ENCODE measurements around the gene TMBIM1. TPM values are rescaled to one million over a fixed set of nuclear protein-coding genes. Genes with fewer than 3 reads are reported as not detected.

The TMBIM1 gene
- polyA plus RNA-seq, 3 donors: 101 to 139 (median 129) TPM

DNA sequence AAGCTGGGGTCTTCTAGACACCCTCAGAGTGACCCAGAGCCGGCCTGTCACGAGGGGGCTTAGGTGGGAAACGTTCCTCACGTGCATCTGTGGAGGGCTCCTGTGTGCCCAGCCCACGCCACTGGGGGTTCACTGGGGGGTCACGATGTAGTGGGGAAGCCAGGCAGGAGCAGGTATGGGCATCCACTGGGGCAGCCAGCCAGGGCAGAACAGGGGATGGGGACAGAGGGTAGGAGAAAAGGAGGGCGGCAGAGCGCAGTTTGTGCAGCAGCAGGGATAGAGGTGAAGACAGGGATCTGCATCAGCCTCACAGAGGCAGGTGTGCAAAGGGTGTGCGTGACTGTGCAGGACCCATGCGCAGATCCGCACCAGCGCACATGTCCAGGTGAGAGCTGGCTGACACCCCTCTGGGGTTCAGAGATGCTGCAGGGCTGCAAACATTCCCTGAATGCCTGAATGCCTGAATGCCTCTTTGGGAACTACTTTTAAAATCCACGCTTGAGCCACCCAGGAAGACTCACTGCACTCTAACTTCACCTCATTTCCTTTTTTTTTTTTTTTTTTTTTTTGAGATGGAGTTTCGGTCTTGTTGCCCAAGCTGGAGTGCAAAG lies 11.9 kb downstream of the TMBIM1 start:
- intact Hi-C loops (cut with micrococcal nuclease): no loop called here
- H3K27me3 ChIP-seq (ENCODE audit: control insufficient read depth in 2 of 2, insufficient read depth in 2 of 2, low read length in 2 of 2): no peaks in the 10 kb centered on the region
- Mint-ChIP-seq H3K27ac (peak overlapping the region in 5 of 7 donors; percentile 2 to 77 (median 46)), H3K4me3 (no peak overlapping the region), H3K36me3 (peaks cover 74 to 100% of the 10 kb centered on the region in 2 donors), H3K9me3 (peaks cover 0 to 1% (median 0%) of the 10 kb centered on the region in 7 donors), H3K27me3 (ENCODE audit: low read depth in 3 of 3) (peaks cover 0 to 1% (median 0%) of the 10 kb centered on the region in 3 donors), H3K4me1 (peaks cover 25% of the 10 kb centered on the region)
- H3K4me1 ChIP-seq (ENCODE audit: control insufficient read depth in 1 of 2, insufficient read depth in 2 of 2, low read length in 2 of 2): peaks cover 17 to 27% of the 10 kb centered on the region in 2 donors
- no peak overlapping the region for H2AFZ ChIP-seq (ENCODE audit: insufficient read depth, low read depth, low read length, poor library complexity, severe bottlenecking)
- H3K27ac ChIP-seq (ENCODE audit: low read depth in 1 of 2, low read length in 2 of 2): no peak overlapping the region
- H4K20me1 ChIP-seq (ENCODE audit: insufficient read depth, low read length): peaks cover 100% of the 10 kb centered on the region
- no peak overlapping the region for H3K4me2 ChIP-seq (replicated peaks; ENCODE audit: extremely low read depth, low read length, poor library complexity, severe bottlenecking)
- 100% methylated on average over 12 of the region's 14 CpGs for WGBS (ENCODE audit: insufficient coverage)
- peaks cover 89 to 100% of the 10 kb centered on the region in 2 donors for H3K36me3 ChIP-seq (replicated peaks in 1 of 2; ENCODE audit: control insufficient read depth in 1 of 2, insufficient read depth in 2 of 2, low read length in 2 of 2)
- no peak overlapping the region for H3K4me3 ChIP-seq (replicated peaks in 1 of 3; ENCODE audit: low read depth in 2 of 3, low read length in 3 of 3)
- H3K79me2 ChIP-seq (ENCODE audit: insufficient read depth, low read length): peaks cover 85% of the 10 kb centered on the region
- H3K9ac ChIP-seq (ENCODE audit: insufficient read depth, low read length, poor library complexity, severe bottlenecking): no peak overlapping the region
- H3K9me3 ChIP-seq (replicated peaks in 1 of 2; ENCODE audit: control insufficient read depth in 1 of 2, insufficient read depth in 1 of 2, low read length in 2 of 2): no peaks in the 10 kb centered on the region
- TF ChIP-seq, protein P1, sequence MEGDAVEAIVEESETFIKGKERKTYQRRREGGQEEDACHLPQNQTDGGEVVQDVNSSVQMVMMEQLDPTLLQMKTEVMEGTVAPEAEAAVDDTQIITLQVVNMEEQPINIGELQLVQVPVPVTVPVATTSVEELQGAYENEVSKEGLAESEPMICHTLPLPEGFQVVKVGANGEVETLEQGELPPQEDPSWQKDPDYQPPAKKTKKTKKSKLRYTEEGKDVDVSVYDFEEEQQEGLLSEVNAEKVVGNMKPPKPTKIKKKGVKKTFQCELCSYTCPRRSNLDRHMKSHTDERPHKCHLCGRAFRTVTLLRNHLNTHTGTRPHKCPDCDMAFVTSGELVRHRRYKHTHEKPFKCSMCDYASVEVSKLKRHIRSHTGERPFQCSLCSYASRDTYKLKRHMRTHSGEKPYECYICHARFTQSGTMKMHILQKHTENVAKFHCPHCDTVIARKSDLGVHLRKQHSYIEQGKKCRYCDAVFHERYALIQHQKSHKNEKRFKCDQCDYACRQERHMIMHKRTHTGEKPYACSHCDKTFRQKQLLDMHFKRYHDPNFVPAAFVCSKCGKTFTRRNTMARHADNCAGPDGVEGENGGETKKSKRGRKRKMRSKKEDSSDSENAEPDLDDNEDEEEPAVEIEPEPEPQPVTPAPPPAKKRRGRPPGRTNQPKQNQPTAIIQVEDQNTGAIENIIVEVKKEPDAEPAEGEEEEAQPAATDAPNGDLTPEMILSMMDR (IDR thresholded peaks at IDR 0.05): no peak
- DNase-seq: no peak

DNA sequence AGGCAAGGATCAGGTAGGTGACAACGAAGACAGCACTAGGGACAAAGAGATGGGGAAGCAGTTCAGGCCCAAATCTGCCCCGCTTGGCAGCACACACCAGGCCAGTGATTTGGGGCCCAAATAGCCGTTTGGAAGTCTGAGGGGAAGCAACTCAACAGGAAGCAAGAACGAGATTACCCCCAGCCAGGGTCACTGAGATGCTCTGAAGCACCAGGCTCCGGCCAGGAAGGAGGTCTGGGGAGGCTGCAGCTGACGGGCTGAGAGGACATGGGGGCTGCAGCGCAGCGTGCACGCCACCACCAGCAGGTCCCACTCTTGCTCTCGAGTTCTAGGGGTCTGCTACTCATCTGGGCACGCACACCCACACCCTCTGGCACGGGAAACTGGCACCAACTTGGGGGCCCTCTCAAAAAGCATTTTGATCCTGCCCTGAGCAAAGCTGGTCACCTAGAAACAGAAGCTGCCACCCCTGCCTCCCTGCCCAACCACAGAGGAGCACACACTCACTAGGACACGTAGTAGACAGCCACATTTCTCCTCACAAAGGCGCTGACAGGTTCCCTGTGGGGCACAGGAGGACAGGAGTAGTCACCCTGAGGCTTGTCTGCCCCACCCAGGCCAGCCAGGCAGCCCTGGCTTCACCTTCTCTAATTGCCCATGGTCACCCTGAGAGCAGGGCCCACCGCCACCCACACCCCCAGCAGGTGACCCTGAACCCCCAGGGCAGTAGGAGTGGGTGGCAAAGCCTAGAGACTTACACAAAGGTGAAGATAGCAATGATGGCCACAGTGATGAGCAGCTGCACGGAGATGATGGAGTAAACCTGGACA lies 13.6 kb downstream of the TMBIM1 start:
- peak overlapping the region in 1 of 2 donors; percentile 56 for H3K27ac ChIP-seq (ENCODE audit: low read depth in 1 of 2, low read length in 2 of 2)
- peaks cover 80% of the 10 kb centered on the region for H3K79me2 ChIP-seq (ENCODE audit: insufficient read depth, low read length)
- intact Hi-C loops (cut with micrococcal nuclease): loop anchor here (10.0 kb wide), 2 partner anchors 186 to 286 kb away; partner anchors contain the start of genes CNOT9 (in 1 of the 2) and USP37 (in 1 of the 2)
- H3K36me3 Mint-ChIP-seq: peaks cover 84 to 100% of the 10 kb centered on the region in 2 donors
- peaks cover 0 to 1% (median 0%) of the 10 kb centered on the region in 3 donors for H3K27me3 Mint-ChIP-seq (ENCODE audit: low read depth in 3 of 3)
- H3K27ac Mint-ChIP-seq: peak overlapping the region in 5 of 7 donors; percentile 30 to 78 (median 63)
- peaks cover 20% of the 10 kb centered on the region for H3K4me1 Mint-ChIP-seq
- peaks cover 0 to 1% (median 0%) of the 10 kb centered on the region in 7 donors for H3K9me3 Mint-ChIP-seq
- H3K36me3 ChIP-seq (replicated peaks in 1 of 2; ENCODE audit: control insufficient read depth in 1 of 2, insufficient read depth in 2 of 2, low read length in 2 of 2): peaks cover 96 to 100% of the 10 kb centered on the region in 2 donors
- peaks cover 100% of the 10 kb centered on the region for H4K20me1 ChIP-seq (ENCODE audit: insufficient read depth, low read length)
- no peaks in the 10 kb centered on the region for H3K27me3 ChIP-seq (ENCODE audit: control insufficient read depth in 2 of 2, insufficient read depth in 2 of 2, low read length in 2 of 2)
- H3K9me3 ChIP-seq (replicated peaks in 1 of 2; ENCODE audit: control insufficient read depth in 1 of 2, insufficient read depth in 1 of 2, low read length in 2 of 2): no peaks in the 10 kb centered on the region
- TF ChIP-seq, protein P1 (IDR thresholded peaks at IDR 0.05): no peak
- no peak overlapping the region for H3K4me3 ChIP-seq (replicated peaks in 1 of 3; ENCODE audit: low read depth in 2 of 3, low read length in 3 of 3)
- no peak overlapping the region for H3K9ac ChIP-seq (ENCODE audit: insufficient read depth, low read length, poor library complexity, severe bottlenecking)
- DNase-seq: no peak
- H2AFZ ChIP-seq (ENCODE audit: insufficient read depth, low read depth, low read length, poor library complexity, severe bottlenecking): no peak overlapping the region
- 91% methylated on average over 15 of the region's 16 CpGs for WGBS (ENCODE audit: insufficient coverage)
- H3K4me2 ChIP-seq (replicated peaks; ENCODE audit: extremely low read depth, low read length, poor library complexity, severe bottlenecking): no peak overlapping the region
- H3K4me1 ChIP-seq (ENCODE audit: control insufficient read depth in 1 of 2, insufficient read depth in 2 of 2, low read length in 2 of 2): peaks cover 14 to 21% of the 10 kb centered on the region in 2 donors
- no peak overlapping the region for H3K4me3 Mint-ChIP-seq
